Testis (tissue), 3 donors: Measurements from ENCODE around the gene MBLAC1. TPM values are rescaled to one million over a fixed set of nuclear protein-coding genes. Genes with fewer than 3 reads are reported as not detected.

Experiments
- DNase-seq: peaks from one replicate; pipeline ENCODE4 v3.0.0-alpha.2; 2019
- H3K27ac ChIP-seq, 2 donors: fragments of 200-600 bp; sonication (generic); one replicate each; pipeline ENCODE4 v1.5.1; 2019
- H3K27me3 ChIP-seq: fragments of 200-600 bp; sonication (generic); one replicate; pipeline ENCODE4 v1.5.1; 2019
- H3K36me3 ChIP-seq: fragments of 200-600 bp; sonication (generic); one replicate; pipeline ENCODE4 v1.5.1; 2017; ENCODE audit warnings: low read depth; ENCODE audit errors: missing control alignments
- H3K4me1 ChIP-seq: fragments of 200-600 bp; sonication (generic); one replicate; pipeline ENCODE4 v1.5.1; 2019
- H3K4me3 ChIP-seq, 2 donors: fragments of 200-600 bp; sonication (generic); one replicate each; pipeline ENCODE4 v1.5.1; 2017 to 2019
- H3K9me3 ChIP-seq: fragments of 200-600 bp; sonication (generic); one replicate; pipeline ENCODE4 v1.5.1; 2017
- CTCF ChIP-seq, 3 experiments: fragments of 450-650 bp in 2 of 3; fragments of 200-600 bp in 1 of 3; sonication (generic) in 1 of 3; IDR thresholded peaks; one replicate each; pipeline ENCODE4 v1.5.1; 2016 to 2019; ENCODE audit warnings: antibody characterized with exemption in 3 of 3, mild to moderate bottlenecking in 2 of 3, moderate library complexity in 1 of 3
- POLR2A ChIP-seq: fragments of 450-650 bp; IDR thresholded peaks from one replicate; pipeline ENCODE4 v1.6.1; 2017; ENCODE audit warnings: antibody characterized with exemption, mild to moderate bottlenecking, moderate library complexity
- WGBS, 2 donors: methylation state at CpG; one replicate each; pipeline ENCODE4 v1.1.5; 2018; 5-methylcytosine and 5-hydroxymethylcytosine counted together
- intact Hi-C: fragments of 100-400 bp; cut with DNase I; formaldehyde crosslinking; loops from one replicate; pipeline ENCODE4 v1.15.1; 2023; ENCODE audit warnings: low total_unique reads
- polyA plus RNA-seq: library from polyadenylated mRNA; stranded (reverse); fragments of 350-450 nt; fragmentation: Illumina TruSeq; extraction: RNeasy Lipid Tissue Mini Kit (QIAGEN cat#74804); gene quantifications from one replicate; pipeline ENCODE4 v1.2.3, GENCODE V29; 2014; ENCODE audit warnings: low read depth, low replicate concordance; ENCODE audit not compliant: insufficient read depth
- total RNA-seq, 2 donors: library from RNA; depleted of rRNA; stranded (reverse); fragments of >200 nt; gene quantifications; one replicate each; pipeline ENCODE4 v1.2.3, GENCODE V29; 2016

MBLAC1 gene
- total and polyA plus RNA-seq, 3 donors from 2014 or later: 2.9 to 10.2 (median 7.2) TPM

- Histone ChIP-seq H3K27me3 (no peaks in the 10 kb centered on the region), H3K9me3 (no peaks in the 10 kb centered on the region), H3K36me3 (no peaks in the 10 kb centered on the region), H3K4me1 (peaks cover 23% of the 10 kb centered on the region), H3K27ac (no peak overlapping the region), H3K4me3 (no peak overlapping the region)
- intact Hi-C loops: no loop called here
- TF ChIP-seq CTCF (IDR thresholded peaks at IDR 0.05) (no peak), POLR2A (no peak)
- 70 to 71% methylated on average over 19 of the region's 19 CpGs for WGBS, 2 donors
- DNase-seq: no peak
Measured at GRCh38 chr7:100091411-100092181, 35.2 kb upstream of the MBLAC1 start.

GRCh38 chr7:100093054-100093453 is 33.7 kb upstream of the MBLAC1 start:
- Histone ChIP-seq H3K4me1 (peaks cover 22% of the 10 kb centered on the region), H3K4me3 (no peak overlapping the region), H3K36me3 (no peaks in the 10 kb centered on the region), H3K9me3 (no peaks in the 10 kb centered on the region), H3K27me3 (no peaks in the 10 kb centered on the region), H3K27ac (peak overlapping the region in 1 of 2 donors; percentile 56)
- intact Hi-C loops: no loop called here
- 32 to 56% methylated on average over 6 to 8 of the region's 8 CpGs for WGBS, 2 donors
- TF ChIP-seq POLR2A (no peak), CTCF (IDR thresholded peaks at IDR 0.05) (no peak)
- peak; percentile 36 for DNase-seq

GRCh38 chr7:100093498-100093897 is 33.3 kb upstream of the MBLAC1 start:
- WGBS, 2 donors: 53 to 84% methylated on average over 9 to 13 of the region's 13 CpGs
- Histone ChIP-seq H3K4me3 (no peak overlapping the region), H3K27ac (peak overlapping the region in 1 of 2 donors; percentile 56)

GRCh38 chr7:100093925-100094486 is 32.8 kb upstream of the MBLAC1 start:
- H3K4me1 ChIP-seq: peaks cover 19% of the 10 kb centered on the region
- no peaks in the 10 kb centered on the region for H3K36me3 ChIP-seq
- intact Hi-C loops: no loop called here
- DNase-seq: no peak
- H3K27ac ChIP-seq: peak overlapping the region in 1 of 2 donors; percentile 56
- 78 to 79% methylated on average over 14 to 16 of the region's 16 CpGs for WGBS, 2 donors
- TF ChIP-seq POLR2A (no peak), CTCF (IDR thresholded peaks at IDR 0.05) (no peak)
- no peaks in the 10 kb centered on the region for H3K9me3 ChIP-seq
- H3K4me3 ChIP-seq: no peak overlapping the region
- no peaks in the 10 kb centered on the region for H3K27me3 ChIP-seq

More at GRCh38 chr7:100093498-100093897, 33.3 kb upstream of the MBLAC1 start:
- TF ChIP-seq POLR2A (no peak), CTCF (IDR thresholded peaks at IDR 0.05) (no peak)
- intact Hi-C loops: no loop called here
- no peaks in the 10 kb centered on the region for H3K36me3 ChIP-seq
- DNase-seq: no peak
- H3K27me3 ChIP-seq: no peaks in the 10 kb centered on the region
- peaks cover 19% of the 10 kb centered on the region for H3K4me1 ChIP-seq
- no peaks in the 10 kb centered on the region for H3K9me3 ChIP-seq
